Psoas muscle (tissue), 8 donors: ENCODE results near the gene COL7A1. TPM values are rescaled to one million over a fixed set of nuclear protein-coding genes. Genes with fewer than 3 reads are reported as not detected.

Experiments used
- ATAC-seq, 4 donors: fragments of 200-7000 bp; cut with Tn5 transposase; one replicate each; pipeline ENCODE4 v1.9.1; 2020; ENCODE audit warnings: moderate library complexity in 3 of 4, mild to moderate bottlenecking in 2 of 4
- DNase-seq, 2 donors: peaks; one replicate each; pipeline ENCODE4 v3.0.0-alpha.2; 2020
- H3K27ac ChIP-seq: fragments of 200-600 bp; one replicate; pipeline ENCODE4 v1.8.0; 2022
- H3K27me3 ChIP-seq, 3 donors: fragments of 200-600 bp in 1 of 3; one replicate each; pipeline versions ENCODE4 v1.6.1 to v1.8.0; 2013 to 2022; ENCODE audit warnings: low read length in 2 of 3, mild to moderate bottlenecking in 2 of 3, moderate library complexity in 1 of 3; ENCODE audit not compliant: insufficient read depth in 3 of 3
- H3K36me3 ChIP-seq, 2 donors: fragments of 200-600 bp in 1 of 2; one replicate each; pipeline versions ENCODE4 v1.6.1 to v1.8.0; 2013 to 2022; ENCODE audit warnings: low read depth in 1 of 2, mild to moderate bottlenecking in 1 of 2, moderate library complexity in 1 of 2; ENCODE audit not compliant: insufficient read depth in 1 of 2
- H3K4me1 ChIP-seq: fragments of 200-600 bp; one replicate; pipeline ENCODE4 v1.8.0; 2022
- H3K4me3 ChIP-seq: fragments of 200-600 bp; one replicate; pipeline ENCODE4 v1.8.0; 2022; ENCODE audit warnings: mild to moderate bottlenecking
- H3K9me3 ChIP-seq: fragments of 200-600 bp; one replicate; pipeline ENCODE4 v1.8.0; 2022
- CTCF ChIP-seq: fragments of 200-600 bp; IDR thresholded peaks from one replicate; pipeline ENCODE4 v1.8.0; 2022; ENCODE audit warnings: antibody characterized with exemption
- WGBS, 3 donors: extraction: QIAGEN DNeasy Blood & Tissue Kit; methylation state at CpG; one replicate each; pipeline versions ENCODE4 v1.1.6 to v1.1.7; 2013; 5-methylcytosine and 5-hydroxymethylcytosine counted together
- intact Hi-C, 2 donors: fragments of 100-400 bp; cut with DNase I; formaldehyde crosslinking; loops; one replicate each; pipeline versions ENCODE4 v1.11.0 to v1.14.2; 2022
- polyA plus RNA-seq, 3 donors: library from polyadenylated mRNA; stranded (reverse); fragments of 200-250 nt; gene quantifications; one replicate each; pipeline ENCODE4 v1.2.3, GENCODE V29; 2013
- total RNA-seq, 4 donors: library from RNA; stranded (reverse); fragmentation: NEBNext Ultra II Directional in 2 of 4; extraction: Animal tissue kit (Norgen Biotek cat#: 25700) in 2 of 4; gene quantifications; one replicate each; pipeline versions ENCODE4 v1.2.1 to v1.2.4, GENCODE V29; 2021 to 2023
- donor health status: healthy with polysubstance abuse.
- donor health status: DM: no; HTN: no; CAD: no; lungs with moderate emphysema.
- donor health status: Bipolar disorder and iron deficiency.
- donor health status: healthy.
- donor health status: DM: yes; HTN: yes; CAD: no.
- donor health status: DM: no; HTN: no; CAD: no.
- donor health status: DM: no; HTN: no; CAD: no.
- donor health status: DM: yes; HTN: yes; CAD: no.

The COL7A1 gene
- total and polyA plus RNA-seq, 7 donors, result 1.6 to 22.2 (median 5.1) TPM

- DNase-seq (peak; percentile 70 to 91), ATAC-seq (peak; percentile 73 to 85 (median 82))
- WGBS, 3 donors, result 17 to 30% (median 26%) methylated on average over 5 of the region's 5 CpGs
- Histone ChIP-seq H3K27ac (peak overlapping the region; percentile 94), H3K36me3 (peaks cover 22 to 50% of the 10 kb centered on the region in 2 donors), H3K4me1 (peaks cover 77% of the 10 kb centered on the region), H3K9me3 (no peaks in the 10 kb centered on the region), H3K27me3 (no peaks in the 10 kb centered on the region), H3K4me3 (peak overlapping the region; percentile 2)
- intact Hi-C loops, result no loop called here
- TF ChIP-seq CTCF, result no peak
These were observed 3.4 kb upstream of the COL7A1 start for GRCh38 chr3:48598323-48599076.

GRCh38 chr3:48597408-48597800, 2.3 kb upstream of the COL7A1 start:
- ATAC-seq (no peak), DNase-seq (no peak)
- Histone ChIP-seq H3K27ac (peak overlapping the region; percentile 94), H3K27me3 (no peaks in the 10 kb centered on the region), H3K4me1 (peaks cover 77% of the 10 kb centered on the region), H3K9me3 (no peaks in the 10 kb centered on the region), H3K36me3 (peaks cover 13 to 39% of the 10 kb centered on the region in 2 donors), H3K4me3 (no peak overlapping the region)
- 46 to 65% (median 49%) methylated on average over 6 of the region's 6 CpGs for WGBS, 3 donors
- no peak for TF ChIP-seq CTCF
- intact Hi-C loops, result no loop called here

GRCh38 chr3:48596676-48597407, 1.7 kb upstream of the COL7A1 start:
- no peaks in the 10 kb centered on the region for H3K27me3 ChIP-seq
- ATAC-seq (no peak), DNase-seq (no peak)
- peaks cover 73% of the 10 kb centered on the region for H3K4me1 ChIP-seq
- no peak overlapping the region for H3K4me3 ChIP-seq
- H3K36me3 ChIP-seq, result peaks cover 13 to 33% of the 10 kb centered on the region in 2 donors
- no peaks in the 10 kb centered on the region for H3K9me3 ChIP-seq
- intact Hi-C loops, result no loop called here
- no peak for TF ChIP-seq CTCF
- 44 to 77% (median 62%) methylated on average over 8 of the region's 8 CpGs for WGBS, 3 donors
- H3K27ac ChIP-seq, result peak overlapping the region; percentile 94

GRCh38 chr3:48596157-48596556, 1.0 kb upstream of the COL7A1 start:
- no peak for TF ChIP-seq CTCF
- H3K27me3 ChIP-seq, result no peaks in the 10 kb centered on the region
- 71 to 82% (median 71%) methylated on average over 5 of the region's 5 CpGs for WGBS, 3 donors
- ATAC-seq (no peak), DNase-seq (no peak)
- H3K4me1 ChIP-seq, result peaks cover 67% of the 10 kb centered on the region
- peak overlapping the region; percentile 94 for H3K27ac ChIP-seq
- intact Hi-C loops, result no loop called here
- peaks cover 11 to 27% of the 10 kb centered on the region in 2 donors for H3K36me3 ChIP-seq
- H3K4me3 ChIP-seq, result no peak overlapping the region
- H3K9me3 ChIP-seq, result no peaks in the 10 kb centered on the region
